ENCODE results near the gene STXBP6.

GRCh38 chr14:24814944-24815343 is 235.0 kb downstream of the STXBP6 start:
- TF ChIP-seq CTCF (IDR thresholded peaks at IDR 0.05) (no peak), POLR2A (IDR thresholded peaks at IDR 0.05) (no peak), POLR2AphosphoS5 (IDR thresholded peaks at IDR 0.05) (no peak), EP300 (IDR thresholded peaks at IDR 0.05; ENCODE audit: low read depth) (no peak)
